GM19395 (cell line): ENCODE results near the gene SATB2.
A peak's percentile ranks its signal among the peaks of the same experiment; 100 is the strongest.

ENCODE experiments used
- ATAC-seq: cut with Tn5 transposase; IDR thresholded peaks from one replicate; pipeline ENCODE4 v1.9.1; 2021; ENCODE audit warnings: mild to moderate bottlenecking, moderate library complexity; ENCODE audit not compliant: unreplicated experiment

SATB2 gene

DNA sequence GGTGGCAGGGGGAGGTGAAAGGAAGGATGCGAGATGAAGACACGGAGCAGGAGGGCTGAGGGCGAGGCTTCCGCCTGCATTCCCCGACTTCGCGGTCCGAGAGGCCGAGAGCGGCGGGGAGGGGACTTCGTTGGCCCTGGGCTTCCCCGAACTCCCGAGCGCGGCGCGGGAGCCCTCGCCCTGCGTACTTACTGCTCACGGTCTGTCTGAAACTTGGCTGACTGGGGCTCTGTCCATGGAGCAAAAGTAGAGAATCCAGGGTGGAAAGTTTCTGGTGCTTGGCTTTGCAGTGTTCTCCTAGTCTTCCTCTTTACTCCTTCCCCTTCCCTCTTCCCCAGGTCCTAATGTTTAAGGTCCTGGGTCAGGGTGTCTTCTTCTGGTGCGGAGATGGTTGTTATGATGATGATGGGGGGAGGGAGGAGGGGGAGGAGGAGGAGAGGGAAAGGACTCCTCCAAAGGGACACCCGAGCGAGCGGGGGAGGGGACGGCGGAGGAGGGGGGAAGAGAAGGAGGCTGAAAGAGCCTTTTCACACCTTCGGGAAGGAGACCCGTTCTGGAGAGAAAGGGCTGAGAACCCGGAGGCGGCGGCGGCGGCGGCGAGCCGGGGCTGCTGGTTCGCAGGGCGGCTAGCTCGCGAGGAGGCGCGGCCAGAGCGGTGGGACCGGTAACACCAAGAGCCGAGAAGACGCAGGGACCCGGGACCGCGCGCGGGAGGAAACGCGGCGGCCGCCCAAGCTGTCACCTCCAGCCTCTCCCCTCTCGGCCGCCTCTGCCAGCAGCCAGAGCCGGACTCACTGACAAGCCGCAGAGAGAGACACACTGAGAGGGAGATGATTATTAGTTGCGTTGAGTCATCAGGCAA is at the start of gene SATB2:
TSS of gene SATB2 (minus strand) at position 793 of the 862 bp plus-strand sequence. CDS start 1,902 bp downstream, outside the sequence.
- no peak for ATAC-seq

DNA sequence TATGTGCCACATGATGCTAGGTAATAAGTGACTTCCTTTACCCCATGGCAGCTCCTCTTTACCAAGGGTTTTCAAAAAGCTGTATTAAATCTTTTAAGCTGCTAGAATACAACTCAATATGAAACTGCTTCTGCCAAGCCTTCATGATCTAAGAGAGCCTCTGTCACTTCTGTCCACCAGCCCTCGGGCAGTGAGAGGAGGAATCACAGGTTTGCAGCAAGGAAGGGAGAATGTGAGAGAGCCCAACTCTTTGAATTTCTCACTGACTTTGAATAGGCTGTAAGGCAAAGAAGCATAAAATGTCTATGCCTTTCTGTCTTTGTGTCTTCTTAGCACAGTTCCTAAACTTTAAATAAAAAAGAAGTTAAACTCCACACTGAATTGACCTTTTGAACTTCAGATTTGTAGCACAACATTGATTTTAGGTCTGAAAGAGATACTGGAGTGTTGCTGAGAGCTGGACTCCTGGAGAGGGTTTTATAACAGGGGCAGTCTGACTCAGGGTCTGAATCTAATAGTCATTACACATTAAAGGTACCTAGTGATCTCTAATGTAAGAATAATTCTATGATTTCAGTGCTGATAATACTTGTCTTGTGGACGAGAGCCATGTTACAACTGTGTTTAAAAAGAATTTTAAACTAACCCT is 48.1 kb upstream of the SATB2 start:
- ATAC-seq: no peak

DNA sequence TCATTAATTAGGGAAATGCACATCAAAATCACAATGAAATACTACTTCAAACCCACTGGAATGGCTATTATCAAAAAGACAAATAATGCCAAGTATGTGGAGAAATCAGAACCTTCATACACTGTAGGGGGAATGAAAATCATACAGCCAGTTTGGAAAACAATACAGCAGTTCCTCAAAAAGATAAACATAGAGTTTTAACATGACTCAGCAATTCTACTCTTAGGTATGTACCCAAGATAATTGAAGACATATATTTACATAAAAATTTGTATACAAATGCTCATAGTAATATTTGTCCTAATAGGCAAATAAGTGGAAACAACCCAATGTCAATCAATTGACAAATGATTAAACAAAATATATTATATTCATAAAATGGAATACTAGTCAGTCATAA is 45.4 kb upstream of the SATB2 start:
- no peak for ATAC-seq

DNA sequence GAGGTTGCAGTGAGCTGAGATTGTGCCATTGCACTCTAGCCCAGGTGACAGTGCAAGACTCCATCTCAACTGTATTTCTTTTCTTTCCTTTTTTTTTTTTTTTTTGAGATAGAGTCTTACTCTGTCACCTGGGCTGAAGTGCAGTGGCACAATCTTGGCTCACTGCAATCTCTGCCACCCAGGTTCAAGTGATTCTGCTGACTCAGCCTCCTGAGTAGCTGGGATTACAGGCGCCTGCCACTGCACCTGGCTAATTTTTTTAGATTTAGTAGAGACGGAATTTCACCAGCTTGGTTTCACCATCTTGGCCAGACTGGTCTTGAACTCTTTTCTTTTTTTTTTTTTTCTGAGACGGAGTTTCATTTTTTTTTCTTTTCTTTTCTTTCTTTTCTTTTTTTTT is 41.3 kb upstream of the SATB2 start:
- no peak for ATAC-seq

DNA sequence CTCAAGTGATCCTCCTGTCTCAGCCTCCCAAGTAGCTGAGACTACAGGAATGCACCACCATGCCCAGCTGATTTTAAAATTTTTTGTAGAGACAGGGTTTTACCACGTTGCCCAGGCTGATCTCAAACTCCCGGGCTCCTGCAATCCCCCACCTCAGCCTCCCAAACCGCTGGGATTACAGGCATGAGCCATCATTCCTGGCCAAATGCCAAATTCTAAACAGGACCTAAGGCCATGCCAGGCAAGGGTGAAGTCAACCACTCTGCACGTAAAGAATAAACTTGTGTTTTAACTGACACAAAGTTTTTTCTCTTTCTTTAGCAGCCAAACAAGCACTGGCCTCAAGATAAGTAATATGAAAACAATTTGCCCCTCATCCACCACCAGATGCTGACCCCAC is 37.4 kb upstream of the SATB2 start:
- ATAC-seq: no peak

DNA sequence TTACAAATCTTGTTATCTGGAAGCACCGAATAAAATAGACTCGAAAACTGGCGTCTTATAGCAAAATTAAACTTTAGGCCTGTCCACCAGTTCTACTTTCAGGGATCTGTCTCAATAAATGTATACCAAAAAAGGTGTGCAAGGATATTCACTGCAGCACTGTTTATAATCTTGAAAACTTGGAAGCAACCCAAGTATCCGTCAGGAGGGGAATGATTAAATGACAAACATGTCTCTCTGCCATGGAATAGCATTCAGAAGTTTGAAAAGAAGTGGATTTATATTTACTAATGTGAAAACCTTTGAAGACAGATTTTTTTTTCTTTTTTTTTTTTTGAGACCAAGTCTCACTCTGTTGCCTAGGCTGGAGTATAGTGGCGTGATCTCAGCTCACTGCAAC is 32.3 kb upstream of the SATB2 start:
- no peak for ATAC-seq

DNA sequence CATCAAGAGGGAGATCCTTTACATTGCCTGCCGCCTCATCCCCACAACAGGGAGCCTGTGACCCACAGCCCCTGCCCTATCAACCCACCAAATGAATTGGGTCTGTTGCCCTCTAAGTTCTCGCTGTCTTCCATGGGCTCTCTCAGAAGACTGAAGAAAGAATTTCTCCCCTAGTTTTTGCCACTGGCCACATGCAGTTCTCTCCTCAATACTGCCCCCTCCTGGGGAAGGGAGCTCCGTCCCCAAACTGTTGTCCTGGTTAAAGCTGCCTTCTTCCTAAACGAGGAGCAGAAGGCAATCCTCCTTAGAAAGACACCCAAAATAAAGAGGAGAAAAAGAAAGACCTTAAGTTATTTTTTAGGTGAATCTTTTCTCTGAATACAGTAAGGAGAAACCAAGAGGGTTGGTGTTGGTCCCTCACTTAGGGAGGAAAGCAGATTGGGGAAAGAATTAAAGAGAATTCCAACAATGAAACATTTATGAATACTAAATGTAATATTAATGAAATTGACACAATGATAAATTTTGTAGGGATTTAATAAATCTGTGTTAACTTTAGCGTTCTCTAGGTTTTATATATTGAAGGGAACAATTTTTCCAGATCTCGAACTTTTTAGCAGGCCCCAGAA is 31.1 kb upstream of the SATB2 start:
- ATAC-seq: peak; percentile 71

DNA sequence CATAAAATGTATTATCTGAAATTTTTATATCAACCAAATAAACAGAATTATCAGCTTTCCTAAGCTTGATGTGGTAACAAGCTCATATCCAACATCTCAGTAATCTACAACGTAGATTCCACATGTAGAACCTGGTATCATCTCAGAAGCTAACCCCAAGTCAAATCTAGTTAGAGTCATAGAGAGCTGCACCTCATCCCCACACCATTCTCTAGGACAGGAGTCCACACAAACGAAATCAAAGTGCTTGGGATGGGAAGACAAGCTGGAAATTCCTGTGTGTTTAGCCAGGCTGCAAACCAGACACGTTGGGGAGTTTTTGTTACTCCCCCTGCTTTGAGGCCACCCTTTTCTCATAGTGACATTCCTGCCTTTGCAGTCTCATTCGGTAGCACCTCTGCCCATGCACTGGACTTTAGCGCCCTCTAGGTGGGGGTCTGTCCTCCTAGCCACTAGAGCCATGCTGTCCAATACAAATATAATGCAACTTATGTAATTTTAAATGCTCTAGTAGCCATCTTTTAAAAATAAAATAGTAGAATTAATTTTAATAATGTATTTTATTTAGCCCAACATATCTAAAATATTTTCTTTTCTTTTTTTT is 28.1 kb upstream of the SATB2 start:
- ATAC-seq: peak; percentile 54

DNA sequence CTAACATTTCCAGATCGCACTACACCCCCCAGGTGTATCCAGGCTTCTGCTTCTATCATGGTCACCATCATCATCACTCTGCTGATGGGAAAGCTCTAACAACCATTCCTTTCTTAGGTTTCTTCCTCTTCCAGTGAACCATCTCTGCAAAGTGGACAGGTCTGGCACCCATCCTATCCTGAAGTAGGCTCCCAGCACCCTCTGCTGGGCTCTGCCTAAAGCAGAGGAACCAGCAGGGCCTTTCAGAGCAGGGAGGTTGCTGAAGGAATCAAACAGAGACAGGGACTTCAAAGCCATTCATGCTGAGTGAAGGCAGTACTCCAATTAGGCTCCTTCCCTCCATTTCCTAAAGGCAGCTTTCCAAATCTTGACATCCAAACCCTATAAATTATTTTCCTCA is 27.2 kb upstream of the SATB2 start:
- ATAC-seq: no peak

DNA sequence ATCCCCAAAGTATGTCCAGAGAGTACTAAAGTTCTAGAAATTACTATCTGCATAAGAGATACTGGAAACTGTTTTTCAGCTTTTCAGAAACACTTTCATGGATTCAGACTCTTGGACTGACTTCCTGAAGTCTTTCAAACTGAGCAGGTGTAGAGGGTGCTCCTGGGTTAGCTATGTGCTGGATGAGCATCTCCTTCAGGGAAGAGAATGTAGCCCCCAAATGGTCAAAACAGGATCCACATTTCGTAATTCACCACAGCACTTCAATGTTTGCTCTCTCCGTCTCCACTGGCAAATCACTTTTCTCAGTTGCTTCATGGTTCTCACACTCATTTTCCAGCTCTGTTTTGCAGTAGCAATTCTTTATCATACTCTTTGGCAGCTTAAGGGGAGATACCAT is 23.2 kb upstream of the SATB2 start:
- no peak for ATAC-seq

DNA sequence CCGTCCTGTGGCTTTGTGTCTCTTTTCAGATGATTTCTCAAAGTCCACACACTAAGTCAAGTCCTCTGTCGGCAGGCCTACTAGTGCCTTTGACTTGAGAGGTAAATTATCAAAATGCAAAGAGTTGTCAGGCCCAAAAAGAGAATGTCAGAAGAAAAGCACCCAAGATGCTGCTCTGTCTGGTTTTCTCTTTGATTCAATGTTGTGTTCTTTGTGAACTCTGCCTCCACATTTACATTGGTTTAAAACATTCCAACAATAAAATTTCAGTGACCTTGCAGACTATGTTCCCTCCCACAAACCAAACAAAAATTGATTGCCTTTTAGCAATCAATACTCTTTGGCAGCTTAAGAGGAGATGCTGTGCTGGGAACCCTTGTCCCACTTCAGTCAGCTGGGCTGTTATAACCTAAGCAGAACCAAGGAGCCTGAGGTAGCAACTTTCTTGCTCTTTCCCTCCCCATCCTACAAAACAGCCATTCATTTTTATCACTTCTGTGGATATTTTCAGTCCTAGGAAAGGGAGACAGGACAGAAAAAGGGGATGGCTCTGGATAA is 19.6 kb upstream of the SATB2 start:
- ATAC-seq: no peak

DNA sequence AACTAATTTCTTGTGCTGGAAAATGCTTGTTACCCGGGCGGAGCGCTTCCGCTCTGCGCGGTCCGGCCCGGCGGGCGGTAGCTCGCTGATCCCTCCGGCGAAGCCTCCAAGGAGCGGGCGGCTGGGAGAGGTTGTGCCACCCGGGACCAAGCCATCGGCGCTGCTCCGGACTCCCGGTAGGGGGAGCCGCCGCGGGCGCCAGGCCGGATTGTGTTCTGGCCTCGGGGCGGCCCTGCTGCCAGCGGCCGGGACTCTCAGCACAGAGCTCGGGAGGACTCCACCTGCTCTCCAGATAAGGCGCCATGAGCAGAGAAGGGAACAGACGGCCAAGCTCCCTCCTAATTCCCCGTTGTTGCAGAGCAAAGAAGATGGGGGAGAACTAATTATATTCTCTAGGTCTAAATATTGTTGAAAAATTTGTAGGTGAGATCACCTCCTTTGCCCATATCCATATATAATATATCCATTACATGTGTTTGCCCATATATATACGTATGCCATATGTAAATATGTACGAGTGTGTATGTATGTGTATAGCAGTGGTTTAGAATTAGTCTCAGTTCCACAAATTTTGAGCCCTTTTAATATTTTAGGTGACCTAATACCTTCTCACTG is 13.8 kb upstream of the SATB2 start:
- peak; percentile 77 for ATAC-seq

DNA sequence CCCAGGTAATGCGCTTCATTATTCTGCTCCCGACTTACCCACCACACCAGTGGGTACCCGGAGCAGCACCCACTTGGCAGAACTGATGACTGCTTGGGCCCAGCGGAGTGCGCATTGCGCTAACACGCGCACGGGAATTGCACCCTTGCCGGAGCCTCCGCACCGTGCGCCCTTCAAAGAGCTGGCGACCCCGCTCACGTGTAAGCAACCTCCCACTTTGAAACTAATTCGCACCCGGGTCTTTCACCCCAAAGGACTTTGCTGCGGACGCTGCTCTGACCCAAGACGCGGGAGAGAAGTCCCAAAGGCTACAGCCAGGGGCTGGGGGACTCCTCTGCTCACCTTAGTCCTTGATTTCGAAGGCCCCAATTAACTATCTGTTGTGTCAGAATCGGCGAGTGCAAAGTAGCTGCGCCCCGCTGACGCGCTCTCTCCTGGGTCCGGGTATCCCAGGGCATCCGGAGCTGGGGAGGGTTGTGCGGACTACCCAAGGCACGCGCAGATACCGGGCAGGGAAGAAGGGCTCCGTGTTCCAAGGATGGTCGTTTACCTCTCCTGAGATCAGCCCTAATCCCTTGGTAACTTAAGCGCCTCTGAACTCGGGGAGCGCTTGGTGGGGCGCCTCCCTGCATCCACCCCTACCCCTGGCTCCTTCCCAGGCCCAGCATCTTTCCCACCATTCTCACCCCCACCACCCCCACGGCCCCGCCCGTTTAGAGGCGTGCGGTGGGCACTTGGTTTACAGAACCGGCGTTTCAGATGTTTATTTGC is 13.1 kb upstream of the SATB2 start:
- ATAC-seq: peak; percentile 12

DNA sequence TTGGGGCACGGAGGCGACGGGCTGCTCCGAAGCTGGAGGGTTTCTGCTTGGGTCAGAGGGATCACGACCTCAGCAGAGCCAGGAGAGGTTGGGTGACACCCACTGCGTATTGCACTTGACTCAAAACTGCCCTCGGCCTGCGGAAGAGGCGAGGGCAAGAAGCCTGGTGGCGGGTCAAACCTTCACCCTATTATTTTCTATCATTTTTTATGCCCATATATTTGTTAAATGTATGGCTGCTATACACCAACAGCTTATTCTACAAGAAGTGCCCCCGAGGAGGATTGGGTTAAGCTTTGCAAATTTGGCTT is 12.6 kb upstream of the SATB2 start:
- ATAC-seq: no peak

DNA sequence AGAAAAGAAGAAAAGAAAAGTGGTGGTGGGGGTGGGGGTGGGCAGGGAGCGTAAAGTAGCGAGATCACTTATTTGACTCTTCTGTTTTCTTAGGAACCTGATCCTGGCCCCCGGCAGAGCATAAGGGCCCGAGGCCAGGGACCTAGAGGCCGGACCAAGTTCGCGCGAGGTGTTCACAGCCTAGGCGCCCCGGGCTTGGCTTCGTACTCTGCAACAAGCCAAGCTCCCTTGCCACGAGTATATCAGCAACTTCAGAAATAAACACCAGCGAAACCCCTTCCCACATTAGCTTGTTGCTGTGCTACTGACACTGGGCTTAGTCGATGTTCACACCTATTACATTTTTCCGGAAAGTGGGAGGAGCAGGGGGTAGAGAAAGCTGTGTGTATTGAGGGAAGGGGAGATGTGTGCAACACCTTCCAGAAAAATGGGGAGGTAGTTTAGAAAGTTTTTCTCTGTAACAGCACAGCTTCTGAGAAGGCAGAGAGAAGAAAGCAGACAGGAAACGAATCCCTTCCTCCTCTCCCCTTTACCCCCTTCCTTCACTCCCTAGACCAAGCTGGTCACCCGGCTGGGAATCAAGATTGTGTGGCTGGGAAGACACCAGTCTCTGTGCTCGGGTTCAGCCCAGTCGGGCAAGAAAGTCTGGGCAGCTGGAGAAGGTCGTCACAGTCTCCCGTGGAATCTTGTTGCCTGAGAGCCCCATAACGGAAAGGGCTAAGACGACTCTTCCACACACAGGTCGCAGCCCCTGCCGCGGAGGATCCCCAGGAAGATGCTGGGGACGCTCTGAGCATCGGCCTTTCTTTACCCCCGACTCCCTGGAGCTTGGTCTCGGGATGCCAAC is 12.0 kb upstream of the SATB2 start:
- ATAC-seq: no peak

DNA sequence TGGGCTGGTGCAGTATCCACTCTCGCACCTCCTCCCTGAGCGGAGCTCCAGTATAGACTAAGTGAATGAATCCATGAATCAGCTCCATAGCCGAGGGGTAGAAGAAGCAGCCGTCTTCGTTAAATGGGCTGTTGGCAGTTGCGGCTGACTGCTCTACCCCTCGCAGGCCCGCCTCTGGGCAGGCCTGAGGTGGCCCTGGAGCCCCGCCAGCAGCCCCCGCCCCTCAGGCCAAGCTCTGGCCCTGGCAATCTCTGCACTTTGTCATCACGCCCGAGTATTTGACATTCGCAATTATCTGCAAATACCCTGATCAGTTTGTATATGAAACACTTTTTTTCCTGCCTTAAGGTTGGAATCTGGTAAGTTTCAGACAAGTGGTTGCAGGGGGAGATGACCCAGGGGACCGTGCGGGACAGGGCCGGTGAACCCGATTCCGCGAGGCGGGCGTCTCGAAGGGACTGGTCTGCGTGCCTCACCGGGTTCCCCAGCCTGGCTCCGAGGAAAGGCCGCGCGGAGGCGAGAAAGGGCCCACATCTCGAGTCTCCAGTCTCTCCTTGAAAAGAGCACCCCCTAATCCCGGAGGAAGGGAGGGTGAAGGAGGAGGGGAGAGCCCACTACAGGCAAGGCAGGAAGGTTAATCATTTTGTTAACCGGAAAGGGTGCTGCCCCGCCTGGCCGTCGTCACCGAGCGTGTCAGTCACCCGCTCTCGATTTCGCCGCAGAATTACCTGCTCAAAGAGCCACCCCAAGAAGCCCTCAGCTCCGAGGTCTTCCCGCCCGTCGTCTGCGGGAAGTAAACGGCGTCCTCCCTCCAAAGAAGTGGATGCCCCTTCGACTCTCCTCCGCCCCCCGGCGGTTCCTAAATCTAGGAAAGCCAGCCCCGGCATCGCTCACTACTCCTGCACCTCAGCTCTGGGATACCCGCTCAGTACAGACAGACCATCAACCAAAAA is 11.1 kb upstream of the SATB2 start:
- ATAC-seq: no peak

DNA sequence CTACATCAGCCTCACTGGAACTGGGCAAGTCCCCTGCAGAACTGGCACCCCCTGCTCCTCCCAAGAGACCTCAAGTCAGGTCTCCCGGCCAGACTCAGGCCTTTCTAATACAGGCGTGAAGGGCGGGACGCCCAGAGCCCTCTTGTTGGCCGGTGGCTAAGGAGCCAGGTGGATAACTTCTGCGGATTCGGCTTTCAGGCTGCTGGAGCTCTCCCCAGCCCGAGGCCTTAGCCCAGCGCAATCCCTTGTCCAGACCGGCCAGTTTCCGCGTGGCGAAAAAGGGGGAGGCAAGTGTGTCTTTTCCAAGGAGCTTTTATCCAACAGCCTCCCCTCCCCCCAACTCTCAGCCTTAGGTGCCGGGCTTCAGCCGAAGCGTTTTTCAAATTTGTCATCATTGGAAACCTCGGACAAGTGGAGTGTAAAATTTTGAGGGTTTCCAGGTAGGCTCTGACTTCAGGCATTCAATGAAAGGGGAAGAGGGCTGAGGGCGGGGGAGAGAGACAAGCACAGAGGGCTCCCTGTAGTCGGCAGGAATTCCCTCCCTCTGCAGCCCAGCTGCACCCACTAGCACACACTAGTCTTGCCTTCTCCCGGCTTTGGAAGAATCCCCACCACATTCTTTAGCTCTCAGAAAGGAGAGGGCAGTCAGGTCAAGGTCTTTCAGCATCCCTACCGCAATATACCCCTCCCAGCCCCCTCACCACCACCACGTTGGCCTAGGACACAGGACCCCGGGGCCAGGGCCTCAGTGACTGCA is 9.5 kb upstream of the SATB2 start:
- no peak for ATAC-seq

DNA sequence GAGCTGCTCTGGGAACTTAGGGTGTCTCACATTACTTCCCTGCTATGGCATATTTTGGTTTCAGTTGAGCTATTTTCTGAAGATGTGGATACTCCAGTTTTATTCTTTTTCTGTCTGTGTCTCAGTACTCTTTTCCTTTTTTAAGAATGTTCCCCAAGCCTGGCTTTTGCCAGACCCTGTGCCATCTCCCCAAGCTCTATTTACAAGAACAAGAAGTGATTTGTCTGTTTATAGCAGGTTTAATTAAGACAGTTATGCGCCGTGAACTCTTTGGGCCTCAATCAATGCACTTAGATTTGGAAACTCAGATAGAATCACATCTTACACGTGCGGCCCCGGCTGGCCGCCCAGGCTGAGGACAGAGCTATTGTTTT is 8.9 kb upstream of the SATB2 start:
- no peak for ATAC-seq
